Activated CD4-positive, alpha-beta memory T cell treated with anti-CD3 and anti-CD28 coated beads, Interleukin-2, amount 10 ng/mL, durations not matched to agents 7 days and 5 days (primary cell): Measurements from ENCODE around the gene INTS3. TPM values are rescaled to one million over a fixed set of nuclear protein-coding genes. Genes with fewer than 3 reads are reported as not detected.

Experiments
- CTCF ChIA-PET: fragments of 350-600 bp; sonication (Branson Sonifier 250); formaldehyde crosslinking; loops from one replicate; lab custom pipeline; 2021; ENCODE audit warnings: antibody characterized with exemption, inconsistent platforms; lab: Charles Lee
- POLR2A ChIA-PET: fragments of 350-600 bp; sonication (Branson Sonifier 250); formaldehyde crosslinking; loops from one replicate; lab custom pipeline; 2021; ENCODE audit warnings: antibody characterized with exemption; lab: Charles Lee
- DNase-seq: peaks from one replicate; pipeline ENCODE4 v3.0.0-alpha.2; 2020
- H3K27ac Mint-ChIP-seq: one replicate; pipeline ENCODE4 v1.8.0; 2021; ENCODE audit warnings: mild to moderate bottlenecking, mixed read lengths
- H3K27me3 Mint-ChIP-seq: one replicate; pipeline ENCODE4 v1.8.0; 2021; ENCODE audit warnings: mixed read lengths
- H3K36me3 Mint-ChIP-seq: one replicate; pipeline ENCODE4 v1.8.0; 2021; ENCODE audit warnings: low read depth, mixed read lengths
- H3K4me1 Mint-ChIP-seq: one replicate; pipeline ENCODE4 v1.8.0; 2021; ENCODE audit warnings: mixed read lengths
- H3K4me3 Mint-ChIP-seq: one replicate; pipeline ENCODE4 v1.8.0; 2021; ENCODE audit warnings: mild to moderate bottlenecking, mixed read lengths
- H3K9me3 Mint-ChIP-seq: one replicate; pipeline ENCODE4 v1.8.0; 2021; ENCODE audit warnings: mixed read lengths
- total RNA-seq, 2 experiments: library from RNA; stranded (reverse); gene quantifications; one replicate each; pipeline ENCODE4 v1.2.3, GENCODE V29; 2021

INTS3 gene
- 10 to 100 TPM; 46.9 to 50.5 TPM for total RNA-seq

GRCh38 chr1:153727463-153728304 is at the start of gene INTS3:
INTS3 (plus strand) TSS chr1:153728050; CDS start chr1:153728635, 585 bp downstream.
- Mint-ChIP-seq H3K27ac (peak within 1 kb of the TSS; percentile 93), H3K4me3 (peak within 1 kb of the TSS; percentile 90), H3K9me3 (no peaks in the 10 kb centered on the region), H3K36me3 (peaks cover 18% of the 10 kb centered on the region), H3K27me3 (no peaks in the 10 kb centered on the region), H3K4me1 (peaks cover 42% of the 10 kb centered on the region)
- CTCF ChIA-PET: interaction anchor here (0.7 to 1.9 kb wide), 3 partner anchors 27 to 52 kb away, joined by 3 to 5 read pairs (median 4); no protein-coding TSS in a partner anchor
- POLR2A ChIA-PET: interaction anchor here (0.6 to 2.7 kb wide), 16 partner anchors 9 to 454 kb away, joined by 3 to 14 read pairs (median 3); partner anchors contain the start of genes CHTOP and ILF2
- peak; percentile 100 for DNase-seq

- ChIA-PET POLR2A (no interaction called here), CTCF (interaction anchor here (0.6 to 1.8 kb wide), 3 partner anchors 70 to 308 kb away, joined by 3 to 5 read pairs (median 4); no protein-coding TSS in a partner anchor)
- Mint-ChIP-seq H3K9me3 (no peaks in the 10 kb centered on the region), H3K27ac (no peak within 1 kb of the TSS), H3K4me1 (peaks cover 22% of the 10 kb centered on the region), H3K27me3 (peaks cover 59% of the 10 kb centered on the region), H3K36me3 (no peaks in the 10 kb centered on the region), H3K4me3 (peak within 1 kb of the TSS; percentile 69)
- DNase-seq: peak; percentile 29
These were observed 49.1 kb upstream of the INTS3 start, which contains the start of gene NPR1 for GRCh38 chr1:153678519-153679336. NPR1 (plus strand) TSS chr1:153678688; CDS start chr1:153679109, 421 bp downstream.

- H3K4me1 Mint-ChIP-seq: peaks cover 22% of the 10 kb centered on the region
- no peaks in the 10 kb centered on the region for H3K9me3 Mint-ChIP-seq
- POLR2A ChIA-PET: interaction anchor here (1.3 kb wide), 1 partner anchor 307 kb away, joined by 5 read pairs; the partner anchor contains the start of gene RAB13
- DNase-seq: no peak
- H3K36me3 Mint-ChIP-seq: no peaks in the 10 kb centered on the region
- peaks cover 63% of the 10 kb centered on the region for H3K27me3 Mint-ChIP-seq
- CTCF ChIA-PET: interaction anchor here (0.5 to 1.0 kb wide), 2 partner anchors 8 to 19 kb away, joined by 4 to 5 read pairs; no protein-coding TSS in a partner anchor
- H3K27ac Mint-ChIP-seq: no peak overlapping the region
- peak overlapping the region; percentile 52 for H3K4me3 Mint-ChIP-seq
These were observed 48.3 kb upstream of the INTS3 start for GRCh38 chr1:153679337-153680119.

GRCh38 chr1:153680120-153680403 is 47.8 kb upstream of the INTS3 start:
- H3K27me3 Mint-ChIP-seq: peaks cover 65% of the 10 kb centered on the region

GRCh38 chr1:153682730-153683129 is 45.1 kb upstream of the INTS3 start:
- H3K36me3 Mint-ChIP-seq: no peaks in the 10 kb centered on the region
- peaks cover 60% of the 10 kb centered on the region for H3K27me3 Mint-ChIP-seq
- ChIA-PET POLR2A (no interaction called here), CTCF (no interaction called here)
- no peak for DNase-seq
- H3K9me3 Mint-ChIP-seq: no peaks in the 10 kb centered on the region
- H3K27ac Mint-ChIP-seq: no peak overlapping the region
- H3K4me1 Mint-ChIP-seq: peaks cover 20% of the 10 kb centered on the region
- no peak overlapping the region for H3K4me3 Mint-ChIP-seq

More at GRCh38 chr1:153680120-153680403, 47.8 kb upstream of the INTS3 start:
- H3K36me3 Mint-ChIP-seq: no peaks in the 10 kb centered on the region
- peak overlapping the region; percentile 36 for H3K4me3 Mint-ChIP-seq
- no peak overlapping the region for H3K27ac Mint-ChIP-seq
- ChIA-PET CTCF (interaction anchor here (0.5 to 1.0 kb wide), 2 partner anchors 9 to 20 kb away, joined by 4 to 5 read pairs; no protein-coding TSS in a partner anchor), POLR2A (interaction anchor here (1.3 to 1.4 kb wide), 2 partner anchors 307 to 311 kb away, joined by 3 to 5 read pairs; partner anchors contain the start of gene RAB13)
- DNase-seq: no peak
- peaks cover 22% of the 10 kb centered on the region for H3K4me1 Mint-ChIP-seq
- no peaks in the 10 kb centered on the region for H3K9me3 Mint-ChIP-seq

GRCh38 chr1:153683854-153684253 is 44.0 kb upstream of the INTS3 start:
- peaks cover 9% of the 10 kb centered on the region for H3K4me1 Mint-ChIP-seq
- ChIA-PET POLR2A (no interaction called here), CTCF (no interaction called here)
- peaks cover 49% of the 10 kb centered on the region for H3K27me3 Mint-ChIP-seq
- H3K36me3 Mint-ChIP-seq: no peaks in the 10 kb centered on the region
- no peaks in the 10 kb centered on the region for H3K9me3 Mint-ChIP-seq
- no peak overlapping the region for H3K27ac Mint-ChIP-seq
- DNase-seq: no peak
- no peak overlapping the region for H3K4me3 Mint-ChIP-seq

GRCh38 chr1:153684892-153685291 is 43.0 kb upstream of the INTS3 start:
- Mint-ChIP-seq H3K4me3 (no peak overlapping the region), H3K9me3 (no peaks in the 10 kb centered on the region), H3K4me1 (peaks cover 3% of the 10 kb centered on the region), H3K36me3 (no peaks in the 10 kb centered on the region), H3K27me3 (peaks cover 43% of the 10 kb centered on the region), H3K27ac (no peak overlapping the region)
- CTCF ChIA-PET: no interaction called here
- no peak for DNase-seq
- POLR2A ChIA-PET: no interaction called here

- H3K27ac Mint-ChIP-seq: no peak overlapping the region
- H3K4me1 Mint-ChIP-seq: no peaks in the 10 kb centered on the region
- H3K4me3 Mint-ChIP-seq: no peak overlapping the region
- peaks cover 35% of the 10 kb centered on the region for H3K27me3 Mint-ChIP-seq
- H3K9me3 Mint-ChIP-seq: no peaks in the 10 kb centered on the region
- DNase-seq: no peak
- ChIA-PET CTCF (no interaction called here), POLR2A (interaction anchor here (0.6 kb wide), 1 partner anchor 331 kb away, joined by 3 read pairs; no protein-coding TSS in a partner anchor)
- no peaks in the 10 kb centered on the region for H3K36me3 Mint-ChIP-seq
These were observed 42.1 kb upstream of the INTS3 start for GRCh38 chr1:153685544-153686340.

- H3K4me1 Mint-ChIP-seq: no peaks in the 10 kb centered on the region
These were observed 40.3 kb upstream of the INTS3 start for GRCh38 chr1:153687346-153688125.

GRCh38 chr1:153688276-153688675 is 39.6 kb upstream of the INTS3 start:
- CTCF ChIA-PET: no interaction called here
- Mint-ChIP-seq H3K4me1 (no peaks in the 10 kb centered on the region), H3K4me3 (no peak overlapping the region), H3K9me3 (no peaks in the 10 kb centered on the region), H3K27me3 (peaks cover 16% of the 10 kb centered on the region), H3K27ac (no peak overlapping the region), H3K36me3 (no peaks in the 10 kb centered on the region)
- POLR2A ChIA-PET: no interaction called here
- no peak for DNase-seq

More at GRCh38 chr1:153687346-153688125, 40.3 kb upstream of the INTS3 start:
- ChIA-PET CTCF (no interaction called here), POLR2A (no interaction called here)
- Mint-ChIP-seq H3K4me3 (no peak overlapping the region), H3K27ac (no peak overlapping the region), H3K36me3 (no peaks in the 10 kb centered on the region), H3K9me3 (no peaks in the 10 kb centered on the region), H3K27me3 (peaks cover 18% of the 10 kb centered on the region)
- DNase-seq: no peak

- CTCF ChIA-PET: no interaction called here
- Mint-ChIP-seq H3K9me3 (no peaks in the 10 kb centered on the region), H3K4me3 (no peak overlapping the region), H3K4me1 (no peaks in the 10 kb centered on the region), H3K27ac (no peak overlapping the region), H3K27me3 (peaks cover 12% of the 10 kb centered on the region), H3K36me3 (no peaks in the 10 kb centered on the region)
- POLR2A ChIA-PET: no interaction called here
- no peak for DNase-seq
These were observed 39.0 kb upstream of the INTS3 start for GRCh38 chr1:153688736-153689328.
